ENCODE data around the gene CMSS1. TPM values are rescaled to one million over a fixed set of nuclear protein-coding genes. Genes with fewer than 3 reads are reported as not detected.

Gene CMSS1
- total RNA-seq, 1 experiment from 2014 or later: 41.6 TPM

DNA sequence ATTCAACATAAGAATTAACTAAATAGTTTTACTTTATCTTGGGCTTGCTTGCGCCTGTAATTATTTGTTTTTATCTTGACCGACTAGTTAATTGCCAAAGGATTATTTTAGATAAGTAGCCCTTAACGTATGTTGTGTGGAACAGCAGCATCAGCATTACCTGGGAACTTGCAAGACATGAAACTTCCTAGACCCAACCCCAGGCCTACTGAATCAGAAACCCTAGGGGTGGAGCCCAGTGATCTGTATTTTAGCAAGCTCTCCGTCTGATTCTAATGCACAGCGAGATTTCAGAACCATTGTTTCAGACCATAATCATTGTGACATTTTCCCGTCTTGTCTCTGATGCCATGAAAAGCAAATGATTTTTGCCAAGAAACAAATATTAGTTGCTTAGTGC lies 265.5 kb downstream of the CMSS1 start:
- no peak overlapping the region for H2AFZ ChIP-seq (ENCODE audit: low read length)
- no peaks in the 10 kb centered on the region for H3K27me3 ChIP-seq (ENCODE audit: low read length)
- no peak overlapping the region for H3K9ac ChIP-seq (ENCODE audit: low read length)
- no peaks in the 10 kb centered on the region for H3K9me2 ChIP-seq (replicated peaks; ENCODE audit: insufficient read depth, low read length)
- no peak overlapping the region for H3K4me3 ChIP-seq (ENCODE audit: low read length)
- H3K27ac ChIP-seq (ENCODE audit: low read length): no peak overlapping the region
- H3K79me2 ChIP-seq (ENCODE audit: low read length): no peaks in the 10 kb centered on the region
- peaks cover 6% of the 10 kb centered on the region for H3K4me1 ChIP-seq (ENCODE audit: low read length)
- H3K36me3 ChIP-seq (ENCODE audit: insufficient read depth, low read length): no peaks in the 10 kb centered on the region
- DNase-seq: no peak
- H3K4me2 ChIP-seq (ENCODE audit: low read depth, low read length, poor library complexity, severe bottlenecking): no peak overlapping the region
- H3K9me3 ChIP-seq (ENCODE audit: low read length): no peaks in the 10 kb centered on the region
- no peaks in the 10 kb centered on the region for H4K20me1 ChIP-seq (ENCODE audit: insufficient read depth, low read depth, low read length)

DNA sequence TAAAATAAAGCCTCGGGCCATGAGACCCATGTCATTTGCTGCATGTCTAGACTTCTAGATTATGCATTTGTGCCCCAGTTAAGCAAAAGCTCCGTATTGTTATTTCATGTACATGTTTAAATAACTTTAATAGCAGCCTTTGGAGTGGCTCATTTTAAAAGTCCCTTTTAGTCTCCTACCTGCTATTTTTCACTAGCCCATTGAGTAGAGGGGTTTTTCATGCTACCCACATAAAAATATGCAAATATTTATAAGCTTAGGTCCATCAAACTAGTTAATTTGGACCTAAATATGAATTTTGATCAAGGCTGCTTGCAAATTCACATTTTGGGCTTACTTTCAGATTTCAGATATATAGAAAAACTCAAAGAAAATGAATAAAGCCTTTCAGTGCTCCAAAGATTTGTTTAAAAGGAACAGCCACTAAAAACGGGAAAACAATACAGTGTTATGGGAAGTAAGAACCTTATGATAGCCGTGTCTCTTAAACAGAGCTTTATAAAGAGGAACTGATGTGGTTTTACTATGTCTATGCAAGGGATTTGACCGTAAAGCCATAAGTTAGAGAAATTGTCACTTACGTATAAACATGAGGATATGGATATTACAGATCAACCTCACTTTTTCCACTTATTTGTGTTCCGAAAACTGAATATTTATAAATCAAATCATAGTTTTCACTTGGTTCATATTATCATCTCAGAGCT lies 266.6 kb downstream of the CMSS1 start:
- Histone ChIP-seq H3K27me3 (ENCODE audit: low read length) (no peaks in the 10 kb centered on the region), H3K27ac (ENCODE audit: low read length) (no peak overlapping the region), H3K4me3 (ENCODE audit: low read length) (no peak overlapping the region), H3K9me3 (ENCODE audit: low read length) (no peaks in the 10 kb centered on the region), H2AFZ (ENCODE audit: low read length) (no peak overlapping the region), H3K4me1 (ENCODE audit: low read length) (peaks cover 6% of the 10 kb centered on the region), H3K9me2 (replicated peaks; ENCODE audit: insufficient read depth, low read length) (no peaks in the 10 kb centered on the region), H3K79me2 (ENCODE audit: low read length) (no peaks in the 10 kb centered on the region), H3K36me3 (ENCODE audit: insufficient read depth, low read length) (no peaks in the 10 kb centered on the region), H4K20me1 (ENCODE audit: insufficient read depth, low read depth, low read length) (no peaks in the 10 kb centered on the region), H3K9ac (ENCODE audit: low read length) (no peak overlapping the region), H3K4me2 (ENCODE audit: low read depth, low read length, poor library complexity, severe bottlenecking) (no peak overlapping the region)
- no peak for DNase-seq

DNA sequence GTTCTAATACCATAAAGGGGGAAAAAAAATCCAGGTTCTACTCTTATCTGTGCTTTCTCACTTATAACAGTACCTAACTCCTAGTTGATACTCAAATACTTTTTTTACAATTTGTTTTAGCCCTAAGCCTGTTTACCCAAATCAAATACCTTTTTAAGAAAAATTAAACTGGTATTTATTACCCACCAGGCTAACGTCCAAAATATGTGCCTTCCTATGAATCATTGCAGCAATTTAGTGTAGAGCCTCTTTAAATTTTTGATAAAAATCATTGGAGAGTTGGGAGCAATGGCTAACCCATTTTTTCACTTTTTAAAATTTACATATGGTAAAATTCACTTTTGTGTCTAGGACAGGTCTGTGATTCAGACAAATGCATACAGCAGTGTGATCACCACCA lies 268.7 kb downstream of the CMSS1 start:
- DNase-seq: no peak

DNA sequence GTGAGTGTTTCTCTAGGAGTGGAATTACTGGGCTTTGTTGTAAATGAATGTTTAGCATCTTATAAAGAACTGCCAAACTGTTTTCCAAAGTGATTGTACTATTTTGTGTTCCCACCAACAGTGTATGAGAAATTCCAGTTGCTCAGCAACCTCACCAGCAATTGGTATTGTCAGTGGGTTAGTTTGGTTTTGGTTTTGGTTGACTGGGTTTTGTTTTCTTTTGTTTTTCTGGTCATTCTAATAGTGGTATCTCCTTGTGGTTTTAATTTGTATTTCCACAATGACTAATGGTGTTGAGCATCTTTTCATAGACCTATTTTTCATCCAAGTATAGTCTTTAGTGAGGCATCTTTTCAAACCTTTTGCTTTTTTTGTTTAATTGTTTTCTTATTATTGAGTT lies 269.5 kb downstream of the CMSS1 start:
- H3K27me3 ChIP-seq (ENCODE audit: low read length): no peaks in the 10 kb centered on the region
- no peaks in the 10 kb centered on the region for H3K79me2 ChIP-seq (ENCODE audit: low read length)
- H4K20me1 ChIP-seq (ENCODE audit: insufficient read depth, low read depth, low read length): no peaks in the 10 kb centered on the region
- no peak overlapping the region for H3K27ac ChIP-seq (ENCODE audit: low read length)
- DNase-seq: no peak
- H3K4me1 ChIP-seq (ENCODE audit: low read length): peaks cover 6% of the 10 kb centered on the region
- H2AFZ ChIP-seq (ENCODE audit: low read length): no peak overlapping the region
- H3K9me2 ChIP-seq (replicated peaks; ENCODE audit: insufficient read depth, low read length): no peaks in the 10 kb centered on the region
- H3K9ac ChIP-seq (ENCODE audit: low read length): no peak overlapping the region
- no peaks in the 10 kb centered on the region for H3K9me3 ChIP-seq (ENCODE audit: low read length)
- H3K36me3 ChIP-seq (ENCODE audit: insufficient read depth, low read length): no peaks in the 10 kb centered on the region
- H3K4me2 ChIP-seq (ENCODE audit: low read depth, low read length, poor library complexity, severe bottlenecking): no peak overlapping the region
- H3K4me3 ChIP-seq (ENCODE audit: low read length): no peak overlapping the region

More for the DNA sequence above, 268.7 kb downstream of the CMSS1 start:
- no peak overlapping the region for H3K4me3 ChIP-seq (ENCODE audit: low read length)
- H3K4me2 ChIP-seq (ENCODE audit: low read depth, low read length, poor library complexity, severe bottlenecking): no peak overlapping the region
- no peaks in the 10 kb centered on the region for H3K9me3 ChIP-seq (ENCODE audit: low read length)
- no peaks in the 10 kb centered on the region for H3K79me2 ChIP-seq (ENCODE audit: low read length)
- no peaks in the 10 kb centered on the region for H3K27me3 ChIP-seq (ENCODE audit: low read length)
- H3K27ac ChIP-seq (ENCODE audit: low read length): no peak overlapping the region
- no peak overlapping the region for H2AFZ ChIP-seq (ENCODE audit: low read length)
- peaks cover 6% of the 10 kb centered on the region for H3K4me1 ChIP-seq (ENCODE audit: low read length)
- no peaks in the 10 kb centered on the region for H3K9me2 ChIP-seq (replicated peaks; ENCODE audit: insufficient read depth, low read length)
- no peaks in the 10 kb centered on the region for H3K36me3 ChIP-seq (ENCODE audit: insufficient read depth, low read length)
- no peak overlapping the region for H3K9ac ChIP-seq (ENCODE audit: low read length)
- H4K20me1 ChIP-seq (ENCODE audit: insufficient read depth, low read depth, low read length): no peaks in the 10 kb centered on the region

DNA sequence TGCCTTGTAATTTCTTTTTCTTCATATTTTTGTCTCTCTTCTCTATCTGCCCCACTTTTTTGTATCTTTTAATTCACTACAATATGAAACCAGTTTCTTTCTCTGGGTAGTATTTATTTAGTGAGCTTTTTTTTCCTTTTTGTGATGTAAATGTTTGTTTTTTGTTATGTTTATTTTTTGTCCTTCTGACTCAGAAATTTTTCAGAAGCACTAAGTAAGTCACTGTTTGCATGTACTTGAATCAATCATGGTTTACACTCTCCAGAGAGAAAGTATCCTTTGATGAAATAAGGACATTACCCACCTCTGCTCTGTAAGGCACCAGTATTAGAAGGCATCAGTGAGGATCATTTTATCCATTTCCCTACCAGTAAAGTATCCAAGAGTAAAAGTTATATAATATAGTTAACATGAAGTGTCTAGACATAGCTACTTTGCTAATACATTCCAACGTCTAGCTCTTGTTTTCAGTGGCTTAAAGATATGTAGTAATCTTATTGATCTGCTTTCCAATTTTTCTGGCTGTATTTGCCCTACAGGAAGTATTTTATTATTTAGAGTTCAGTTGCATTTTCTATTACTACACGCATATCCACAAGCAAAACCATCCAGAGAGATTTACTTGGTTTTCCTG lies 271.2 kb downstream of the CMSS1 start:
- Histone ChIP-seq H3K9me3 (ENCODE audit: low read length) (no peaks in the 10 kb centered on the region), H3K36me3 (ENCODE audit: insufficient read depth, low read length) (no peaks in the 10 kb centered on the region), H3K4me2 (ENCODE audit: low read depth, low read length, poor library complexity, severe bottlenecking) (no peak overlapping the region), H3K27me3 (ENCODE audit: low read length) (no peaks in the 10 kb centered on the region), H3K9me2 (replicated peaks; ENCODE audit: insufficient read depth, low read length) (no peaks in the 10 kb centered on the region), H4K20me1 (ENCODE audit: insufficient read depth, low read depth, low read length) (no peaks in the 10 kb centered on the region), H3K9ac (ENCODE audit: low read length) (no peak overlapping the region), H3K4me3 (ENCODE audit: low read length) (no peak overlapping the region), H3K79me2 (ENCODE audit: low read length) (no peaks in the 10 kb centered on the region), H3K4me1 (ENCODE audit: low read length) (peaks cover 5% of the 10 kb centered on the region), H2AFZ (ENCODE audit: low read length) (no peak overlapping the region), H3K27ac (ENCODE audit: low read length) (no peak overlapping the region)
- no peak for DNase-seq

DNA sequence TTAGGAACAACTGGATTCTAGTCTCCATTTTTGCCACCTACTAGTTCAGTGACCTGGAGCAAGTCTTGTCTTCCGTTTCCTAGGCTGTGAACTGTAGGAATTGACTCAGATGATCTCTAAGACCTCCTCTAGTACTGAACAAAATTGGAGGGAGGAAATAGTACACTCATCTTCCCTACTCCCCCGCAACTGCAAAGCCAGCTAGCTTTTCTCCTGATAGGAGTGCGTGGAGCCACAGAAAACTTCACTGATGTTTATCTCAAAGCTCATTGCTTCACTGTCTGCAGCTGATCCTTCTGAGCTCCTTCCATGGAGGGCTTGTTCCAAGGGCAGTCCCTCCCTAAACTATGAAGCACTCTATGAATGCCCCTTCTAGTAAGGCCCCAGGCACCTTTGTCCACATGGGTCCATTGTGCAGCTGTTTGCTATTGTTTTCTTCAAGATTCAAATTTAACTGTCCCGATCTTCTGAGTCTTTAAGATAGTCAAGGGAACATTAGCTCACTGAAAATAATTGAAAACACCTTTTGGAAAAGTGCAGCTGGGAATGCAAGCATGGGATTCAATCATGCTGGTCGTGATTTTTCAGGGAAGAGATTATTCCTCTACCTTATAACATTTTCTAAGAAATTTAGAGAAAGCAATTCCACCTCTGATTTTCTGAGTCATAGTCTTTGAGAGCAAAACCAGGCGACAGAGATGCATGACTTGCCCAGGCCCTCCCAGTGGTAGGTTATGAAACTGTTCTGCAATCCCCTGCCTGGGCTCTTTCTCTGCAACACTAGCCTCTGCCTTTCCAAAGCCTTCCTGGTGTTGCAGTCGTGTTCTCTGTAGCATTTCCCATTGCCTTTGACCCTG lies 272.4 kb downstream of the CMSS1 start:
- Histone ChIP-seq H3K9ac (ENCODE audit: low read length) (no peak overlapping the region), H2AFZ (ENCODE audit: low read length) (no peak overlapping the region), H3K4me2 (ENCODE audit: low read depth, low read length, poor library complexity, severe bottlenecking) (no peak overlapping the region), H3K36me3 (ENCODE audit: insufficient read depth, low read length) (no peaks in the 10 kb centered on the region), H3K27ac (ENCODE audit: low read length) (no peak overlapping the region), H3K79me2 (ENCODE audit: low read length) (no peaks in the 10 kb centered on the region), H3K27me3 (ENCODE audit: low read length) (no peaks in the 10 kb centered on the region), H3K9me3 (ENCODE audit: low read length) (no peaks in the 10 kb centered on the region), H3K4me1 (ENCODE audit: low read length) (no peaks in the 10 kb centered on the region), H3K9me2 (replicated peaks; ENCODE audit: insufficient read depth, low read length) (no peaks in the 10 kb centered on the region), H4K20me1 (ENCODE audit: insufficient read depth, low read depth, low read length) (no peaks in the 10 kb centered on the region), H3K4me3 (ENCODE audit: low read length) (no peak overlapping the region)
- peak; percentile 48 for DNase-seq

DNA sequence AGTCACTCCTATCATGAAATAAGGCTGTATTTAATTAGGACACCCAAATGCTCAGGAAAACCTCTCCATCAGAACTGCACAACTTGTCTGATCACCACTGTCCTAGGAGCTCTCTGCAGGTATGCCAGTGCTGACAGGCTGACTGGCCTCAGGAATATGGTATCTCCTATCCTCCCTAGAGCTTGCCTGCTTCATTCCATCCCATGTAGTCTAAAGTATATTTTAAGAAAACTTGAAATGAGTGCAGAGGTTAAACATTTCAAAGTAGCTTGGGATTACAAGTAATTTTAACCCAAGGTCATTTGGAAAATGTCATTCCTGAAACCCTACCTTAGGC lies 273.0 kb downstream of the CMSS1 start:
- Histone ChIP-seq H3K36me3 (ENCODE audit: insufficient read depth, low read length) (no peaks in the 10 kb centered on the region), H3K9me3 (ENCODE audit: low read length) (no peaks in the 10 kb centered on the region), H3K4me1 (ENCODE audit: low read length) (no peaks in the 10 kb centered on the region), H3K9ac (ENCODE audit: low read length) (no peak overlapping the region), H3K9me2 (replicated peaks; ENCODE audit: insufficient read depth, low read length) (no peaks in the 10 kb centered on the region), H3K27ac (ENCODE audit: low read length) (no peak overlapping the region), H2AFZ (ENCODE audit: low read length) (no peak overlapping the region), H3K4me2 (ENCODE audit: low read depth, low read length, poor library complexity, severe bottlenecking) (no peak overlapping the region), H3K79me2 (ENCODE audit: low read length) (no peaks in the 10 kb centered on the region), H3K27me3 (ENCODE audit: low read length) (no peaks in the 10 kb centered on the region), H4K20me1 (ENCODE audit: insufficient read depth, low read depth, low read length) (no peaks in the 10 kb centered on the region), H3K4me3 (ENCODE audit: low read length) (no peak overlapping the region)
- no peak for DNase-seq

DNA sequence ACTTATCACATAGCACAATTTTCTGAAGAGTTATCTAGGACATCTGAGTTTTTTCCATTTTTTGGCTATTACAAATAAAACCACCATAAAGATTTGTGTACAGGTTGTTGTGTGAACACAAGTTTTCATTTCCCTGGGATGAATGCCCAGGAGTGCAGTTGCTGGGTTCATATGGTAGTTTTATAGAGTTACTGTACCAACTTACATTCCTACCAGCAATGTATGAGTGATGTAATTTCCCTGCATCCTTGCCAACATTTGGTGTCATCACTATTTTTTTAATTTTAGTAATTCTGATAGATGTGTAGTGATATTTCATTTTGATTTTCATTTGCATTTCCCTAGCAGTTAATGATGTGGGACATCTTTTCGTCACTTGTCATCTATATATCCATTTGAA lies 276.2 kb downstream of the CMSS1 start:
- H2AFZ ChIP-seq (ENCODE audit: low read length): no peak overlapping the region
- DNase-seq: no peak
- no peaks in the 10 kb centered on the region for H3K9me2 ChIP-seq (replicated peaks; ENCODE audit: insufficient read depth, low read length)
- no peaks in the 10 kb centered on the region for H3K36me3 ChIP-seq (ENCODE audit: insufficient read depth, low read length)
- H3K4me1 ChIP-seq (ENCODE audit: low read length): peaks cover 6% of the 10 kb centered on the region
- no peaks in the 10 kb centered on the region for H4K20me1 ChIP-seq (ENCODE audit: insufficient read depth, low read depth, low read length)
- H3K79me2 ChIP-seq (ENCODE audit: low read length): no peaks in the 10 kb centered on the region
- no peak overlapping the region for H3K9ac ChIP-seq (ENCODE audit: low read length)
- H3K4me3 ChIP-seq (ENCODE audit: low read length): no peak overlapping the region
- no peaks in the 10 kb centered on the region for H3K27me3 ChIP-seq (ENCODE audit: low read length)
- H3K27ac ChIP-seq (ENCODE audit: low read length): no peak overlapping the region
- no peak overlapping the region for H3K4me2 ChIP-seq (ENCODE audit: low read depth, low read length, poor library complexity, severe bottlenecking)
- H3K9me3 ChIP-seq (ENCODE audit: low read length): no peaks in the 10 kb centered on the region

Data from Karpas-422 (cell line).